Right lobe of liver (tissue), 6 donors: ENCODE data around the gene RPS24. TPM values are rescaled to one million over a fixed set of nuclear protein-coding genes. Genes with fewer than 3 reads are reported as not detected.
A peak's percentile ranks its signal among the peaks of the same experiment; 100 is the strongest.

ENCODE experiments used
- ATAC-seq, 4 donors: fragments of 200-7000 bp; cut with Tn5 transposase; one replicate each; pipeline ENCODE4 v1.9.1; 2020; ENCODE audit warnings: mild to moderate bottlenecking in 4 of 4, moderate library complexity in 4 of 4
- DNase-seq, 3 donors: peaks; one replicate each; pipeline ENCODE4 v3.0.0-alpha.2; 2020
- H3K27ac ChIP-seq, 3 donors: fragments of 200-600 bp; one replicate each; pipeline ENCODE4 v1.8.0; 2022
- H3K27me3 ChIP-seq, 2 donors: fragments of 200-600 bp; one replicate each; pipeline ENCODE4 v1.8.0; 2022
- H3K36me3 ChIP-seq, 4 donors: fragments of 200-600 bp; sonication (generic) in 1 of 4; one replicate each; pipeline versions ENCODE4 v1.5.1 to v1.8.0; 2017 to 2022; ENCODE audit warnings: control low read depth in 1 of 4
- H3K4me1 ChIP-seq, 4 donors: fragments of 200-600 bp; sonication (generic) in 1 of 4; one replicate each; pipeline versions ENCODE4 v1.5.1 to v1.8.0; 2017 to 2022; ENCODE audit warnings: control low read depth in 1 of 4
- H3K4me3 ChIP-seq, 3 donors: fragments of 200-600 bp; one replicate each; pipeline ENCODE4 v1.8.0; 2022
- H3K9me3 ChIP-seq, 4 donors: fragments of 200-600 bp; sonication (generic) in 1 of 4; one replicate each; pipeline versions ENCODE4 v1.5.1 to v1.8.0; 2017 to 2022; ENCODE audit warnings: control low read depth in 1 of 4
- CTCF ChIP-seq, 4 donors: fragments of 200-600 bp in 3 of 4; fragments of 450-650 bp in 1 of 4; IDR thresholded peaks; one replicate each; pipeline versions ENCODE4 v1.5.1 to v1.8.0; 2016 to 2022; ENCODE audit warnings: antibody characterized with exemption in 4 of 4, mild to moderate bottlenecking in 2 of 4
- POLR2A ChIP-seq: fragments of 450-650 bp; IDR thresholded peaks from one replicate; pipeline ENCODE4 v1.6.1; 2017; ENCODE audit warnings: antibody characterized with exemption, mild to moderate bottlenecking
- WGBS: methylation state at CpG from one replicate; pipeline ENCODE4 v1.1.6; 2018; ENCODE audit warnings: low coverage, low lambda C conversion rate; ENCODE audit not compliant: insufficient coverage; ENCODE audit errors: missing lambda C conversion rate; 5-methylcytosine and 5-hydroxymethylcytosine counted together
- intact Hi-C, 2 donors: fragments of 100-400 bp; cut with DNase I; formaldehyde crosslinking; loops; one replicate each; pipeline versions ENCODE4 v1.11.2 to v1.14.1; 2022
- total RNA-seq, 6 experiments: library from RNA; depleted of rRNA in 2 of 6; stranded (reverse); fragments of >200 nt in 2 of 6; fragmentation: NEBNext Ultra II Directional in 3 of 6; extraction: Animal tissue kit (Norgen Biotek cat#: 25700) in 3 of 6; gene quantifications; one replicate each; pipeline versions ENCODE4 v1.1.0 to v1.2.4, GENCODE V29; 2016 to 2023
- donor health status: DM: no; HTN: yes; CAD: no.
- donor health status: DM: no; HTN: no; CAD: no.
- donor health status: DM: no; HTN: no; CAD: no.
- donor health status: DM: no; HTN: yes; CAD: no.
- donor health status: DM: no; HTN: yes; CAD: no.

RPS24 gene
- total RNA-seq, 6 experiments from 2014 or later, result 406 to 921 (median 499) TPM

DNA sequence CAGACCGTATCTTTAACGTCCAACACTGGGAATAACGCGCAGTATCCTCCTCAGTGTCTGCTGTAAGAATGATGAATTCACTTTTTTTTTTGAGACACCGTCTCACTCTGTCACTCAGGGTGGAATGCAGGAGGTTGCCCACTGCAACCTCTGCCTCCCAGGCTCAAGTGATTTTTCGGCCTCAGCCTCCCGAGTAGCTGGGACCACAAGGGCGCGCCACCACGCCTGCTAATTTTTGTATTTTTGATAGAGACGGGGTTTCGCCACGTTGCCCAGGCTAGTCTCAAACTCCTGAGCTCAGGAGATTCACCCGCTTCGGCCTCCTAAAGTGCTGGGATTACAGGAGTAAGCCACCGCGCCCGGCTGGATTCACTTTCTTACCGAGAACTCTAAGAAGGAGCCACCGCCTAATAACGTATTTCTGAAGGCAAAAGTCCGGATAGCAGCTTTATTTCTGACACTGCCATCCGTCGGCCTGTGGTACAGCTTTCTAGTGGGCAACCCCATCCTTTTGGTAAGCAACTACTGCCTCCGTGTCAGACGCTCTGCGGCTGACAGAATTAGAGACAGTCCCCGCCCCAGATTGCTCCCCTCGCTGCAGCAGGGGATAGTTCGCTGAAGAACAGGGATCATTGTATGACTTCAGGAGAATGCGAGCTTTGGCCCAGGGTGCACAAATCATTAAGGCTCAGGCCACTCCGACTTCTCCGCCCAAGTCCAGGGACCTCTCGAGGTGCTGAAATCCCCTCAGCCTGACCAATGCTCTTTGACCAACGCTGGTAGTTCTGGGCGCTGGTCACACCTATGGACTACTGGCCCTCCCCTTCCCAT lies 5.0 kb upstream of the RPS24 start:
- peaks cover 0 to 14% (median 4%) of the 10 kb centered on the region in 4 donors for H3K4me1 ChIP-seq
- intact Hi-C loops, result loop anchor here in 1 of 2 donors (10.0 kb wide), 1 partner anchor 194 kb away; no protein-coding TSS in a partner anchor
- DNase-seq, result peak in 2 of 3 donors; percentile 56 to 57
- no peaks in the 10 kb centered on the region for H3K9me3 ChIP-seq
- H3K27ac ChIP-seq, result peak overlapping the region; percentile 42 to 72 (median 67)
- 45% methylated on average over 24 of the region's 36 CpGs for WGBS
- peaks cover 5 to 24% (median 9%) of the 10 kb centered on the region in 4 donors for H3K36me3 ChIP-seq
- no peaks in the 10 kb centered on the region for H3K27me3 ChIP-seq
- H3K4me3 ChIP-seq, result peak overlapping the region; percentile 88 to 97 (median 96)
- ATAC-seq, result peak; percentile 9 to 41 (median 28)
- TF ChIP-seq CTCF (IDR thresholded peaks at IDR 0.05), result no peak
- TF ChIP-seq POLR2A, result no peak

- Histone ChIP-seq H3K27me3 (no peaks in the 10 kb centered on the region), H3K9me3 (no peaks in the 10 kb centered on the region), H3K27ac (peak within 1 kb of the TSS; percentile 42 to 72 (median 67)), H3K4me3 (peak within 1 kb of the TSS; percentile 88 to 97 (median 96)), H3K4me1 (peaks cover 0 to 15% (median 5%) of the 10 kb centered on the region in 4 donors), H3K36me3 (peaks cover 3 to 15% (median 5%) of the 10 kb centered on the region in 4 donors)
- intact Hi-C loops, result loop anchor here in 1 of 2 donors (10.0 kb wide), 1 partner anchor 195 kb away; no protein-coding TSS in a partner anchor
- DNase-seq (peak; percentile 94 to 95 (median 95)), ATAC-seq (peak; percentile 76 to 81 (median 78))
- WGBS, result under 1% methylated on average over 35 of the region's 35 CpGs
- TF ChIP-seq CTCF (IDR thresholded peaks at IDR 0.05), result peak; percentile 58 to 76 (median 64)
- TF ChIP-seq POLR2A, result no peak
Observed at GRCh38 chr10:78029269-78030226, 4.1 kb upstream of the RPS24 start, which contains the start of gene POLR3A. Gene POLR3A, minus strand, starts transcription at chr10:78029515. Its CDS starts 108 bp downstream, at chr10:78029407.

DNA sequence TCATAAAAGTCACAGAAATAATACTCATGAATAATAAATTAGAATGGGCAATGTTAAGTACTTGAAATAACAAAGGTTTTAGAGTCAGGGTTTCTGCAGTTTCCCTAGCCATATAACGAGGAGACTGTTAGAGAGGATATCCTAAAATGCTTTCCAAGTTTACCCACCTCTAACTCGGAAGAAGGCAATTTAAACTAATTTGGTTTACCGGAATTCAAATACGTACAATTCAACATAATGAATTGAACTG lies 351 bp upstream of the RPS24 start:
- Histone ChIP-seq H3K27me3 (no peaks in the 10 kb centered on the region), H3K4me1 (peaks cover 0 to 16% (median 8%) of the 10 kb centered on the region in 4 donors), H3K36me3 (peaks cover 0 to 32% (median 18%) of the 10 kb centered on the region in 4 donors), H3K4me3 (peak overlapping the region; percentile 73 to 86 (median 80)), H3K9me3 (no peaks in the 10 kb centered on the region), H3K27ac (peak overlapping the region in 2 of 3 donors; percentile 41 to 60)
- 2% methylated on average over 4 of the region's 4 CpGs for WGBS
- no peak for TF ChIP-seq CTCF (IDR thresholded peaks at IDR 0.05)
- no peak for TF ChIP-seq POLR2A
- ATAC-seq (no peak), DNase-seq (no peak)
- intact Hi-C loops, result no loop called here

DNA sequence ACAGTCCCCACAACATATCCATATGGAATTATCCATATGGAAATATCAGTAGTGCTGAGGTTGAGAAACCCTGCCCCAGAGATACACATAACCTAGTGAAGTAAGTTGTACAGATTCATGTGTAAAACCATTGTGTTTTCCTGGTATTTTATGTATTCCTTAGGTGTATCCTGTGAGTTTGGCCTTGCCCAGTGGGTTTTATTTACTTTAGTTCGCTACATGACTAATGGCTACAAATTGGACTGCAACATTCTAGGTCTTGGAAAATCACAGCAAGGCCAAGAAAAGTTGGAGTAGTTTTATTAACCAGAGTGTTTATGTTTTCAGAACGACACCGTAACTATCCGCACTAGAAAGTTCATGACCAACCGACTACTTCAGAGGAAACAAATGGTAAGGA lies 1.4 kb downstream of the RPS24 start:
- peak overlapping the region in 2 of 3 donors; percentile 73 to 80 for H3K4me3 ChIP-seq
- intact Hi-C loops, result no loop called here
- peaks cover 0 to 48% (median 29%) of the 10 kb centered on the region in 4 donors for H3K36me3 ChIP-seq
- no peak for TF ChIP-seq CTCF (IDR thresholded peaks at IDR 0.05)
- TF ChIP-seq POLR2A, result no peak
- peaks cover 0 to 12% (median 5%) of the 10 kb centered on the region in 4 donors for H3K4me1 ChIP-seq
- H3K27me3 ChIP-seq, result no peaks in the 10 kb centered on the region
- ATAC-seq, result no peak
- 73% methylated on average over 5 of the region's 5 CpGs for WGBS
- no peak for DNase-seq
- H3K9me3 ChIP-seq, result no peaks in the 10 kb centered on the region
- no peak overlapping the region for H3K27ac ChIP-seq
